Right forelimb (tissue), 1 donor: Measurements from ENCODE around the gene GATAD2A.
A peak's percentile ranks its signal among the peaks of the same experiment; 100 is the strongest.
"Not testable (repeated sequence)": the region's sequence is repeated elsewhere in the genome, so short reads cannot be mapped to it uniquely, and the experiment has no call there.

ENCODE experiments used
- DNase-seq: peaks from one replicate; pipeline ENCODE4 v3.0.0-alpha.2; 2018

Gene GATAD2A

DNA sequence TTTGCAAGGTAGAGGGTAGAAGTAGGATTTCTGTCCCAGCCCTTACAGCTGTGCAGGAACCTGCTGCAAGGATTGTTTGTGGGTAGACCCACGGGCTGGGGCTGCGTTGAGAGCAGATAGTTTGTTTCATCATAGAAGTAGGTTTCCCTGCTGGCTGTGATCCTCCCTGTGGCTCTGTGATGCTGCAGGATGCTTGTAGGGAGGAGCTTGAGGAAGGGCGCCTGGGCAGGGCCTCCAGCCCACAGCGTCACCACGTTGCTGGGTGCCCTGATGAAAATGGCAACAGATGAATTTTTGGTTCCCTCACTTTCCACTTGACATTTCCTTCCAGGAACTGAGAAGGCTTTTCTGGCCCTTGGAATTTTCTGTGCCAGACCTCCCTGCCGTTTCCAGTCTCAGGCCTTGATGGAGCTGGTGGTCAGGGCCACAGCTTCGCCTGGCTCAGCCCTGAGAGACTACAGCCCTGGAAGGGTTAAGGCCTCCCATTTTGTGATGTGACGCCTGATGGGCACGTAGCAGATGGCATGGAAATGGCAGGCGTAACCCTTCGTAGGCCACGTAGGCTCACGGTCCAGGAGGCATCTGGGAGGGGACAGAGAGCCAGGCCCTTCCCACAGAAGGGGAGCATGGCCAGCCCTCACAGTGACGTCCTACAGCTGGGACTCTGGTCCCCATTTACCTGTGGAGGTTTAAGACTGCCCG lies 42.2 kb downstream of the GATAD2A start:
- no peak for DNase-seq

DNA sequence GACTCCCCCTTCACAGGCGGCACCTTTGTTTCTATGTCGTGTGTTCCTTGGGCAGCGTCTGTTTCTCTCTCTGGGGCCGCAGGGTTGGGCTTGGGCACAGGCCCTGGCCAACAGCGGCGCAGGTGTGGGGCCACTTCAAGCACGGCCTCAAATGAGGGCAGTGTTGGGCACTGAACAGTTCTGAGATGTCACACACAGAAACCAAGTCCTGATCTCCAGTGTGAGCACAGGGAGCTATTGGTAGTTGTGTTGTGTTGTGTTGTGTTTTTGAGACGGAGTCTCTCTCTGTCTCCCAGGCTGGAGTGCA lies 42.7 kb downstream of the GATAD2A start:
- DNase-seq, result no peak

DNA sequence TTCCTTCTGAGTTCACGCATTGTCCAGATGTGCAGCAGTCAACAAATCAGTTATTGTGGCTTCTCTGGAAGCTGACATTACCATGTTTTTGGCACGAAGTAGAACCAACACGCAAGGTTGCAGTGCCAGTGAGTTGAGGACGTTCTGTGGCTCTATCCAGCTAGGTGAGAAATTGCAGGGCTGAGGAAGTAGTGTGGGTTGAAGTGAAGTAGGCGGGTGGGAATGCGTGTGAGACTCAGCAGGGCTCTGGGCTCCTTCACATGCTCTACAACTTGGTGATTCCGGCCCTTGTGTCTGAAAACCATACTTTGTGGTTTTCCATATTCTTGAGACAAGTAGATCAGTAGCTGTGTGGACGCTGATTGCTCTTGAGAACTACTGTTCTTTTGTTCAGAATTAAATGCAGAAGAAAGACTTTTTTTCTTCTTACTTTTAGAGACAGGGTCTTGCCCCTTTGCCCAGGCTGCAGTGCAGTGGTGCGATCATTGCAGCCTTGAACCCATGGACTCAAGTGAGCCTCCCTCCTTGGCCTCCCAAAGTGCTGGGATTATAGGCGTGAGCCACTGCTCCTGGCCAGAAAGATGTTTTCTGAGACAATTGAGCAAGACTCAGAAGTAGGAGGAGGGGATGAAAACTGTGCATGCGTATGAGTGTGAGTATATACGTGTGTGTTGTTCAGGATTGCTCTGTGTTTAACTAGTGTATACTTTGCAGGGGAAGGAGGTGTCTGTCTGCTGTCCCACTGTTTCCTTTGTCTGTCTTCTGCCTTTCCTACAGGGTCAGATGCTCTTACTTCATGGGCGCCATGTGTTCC lies 46.2 kb downstream of the GATAD2A start:
- DNase-seq, result no peak

DNA sequence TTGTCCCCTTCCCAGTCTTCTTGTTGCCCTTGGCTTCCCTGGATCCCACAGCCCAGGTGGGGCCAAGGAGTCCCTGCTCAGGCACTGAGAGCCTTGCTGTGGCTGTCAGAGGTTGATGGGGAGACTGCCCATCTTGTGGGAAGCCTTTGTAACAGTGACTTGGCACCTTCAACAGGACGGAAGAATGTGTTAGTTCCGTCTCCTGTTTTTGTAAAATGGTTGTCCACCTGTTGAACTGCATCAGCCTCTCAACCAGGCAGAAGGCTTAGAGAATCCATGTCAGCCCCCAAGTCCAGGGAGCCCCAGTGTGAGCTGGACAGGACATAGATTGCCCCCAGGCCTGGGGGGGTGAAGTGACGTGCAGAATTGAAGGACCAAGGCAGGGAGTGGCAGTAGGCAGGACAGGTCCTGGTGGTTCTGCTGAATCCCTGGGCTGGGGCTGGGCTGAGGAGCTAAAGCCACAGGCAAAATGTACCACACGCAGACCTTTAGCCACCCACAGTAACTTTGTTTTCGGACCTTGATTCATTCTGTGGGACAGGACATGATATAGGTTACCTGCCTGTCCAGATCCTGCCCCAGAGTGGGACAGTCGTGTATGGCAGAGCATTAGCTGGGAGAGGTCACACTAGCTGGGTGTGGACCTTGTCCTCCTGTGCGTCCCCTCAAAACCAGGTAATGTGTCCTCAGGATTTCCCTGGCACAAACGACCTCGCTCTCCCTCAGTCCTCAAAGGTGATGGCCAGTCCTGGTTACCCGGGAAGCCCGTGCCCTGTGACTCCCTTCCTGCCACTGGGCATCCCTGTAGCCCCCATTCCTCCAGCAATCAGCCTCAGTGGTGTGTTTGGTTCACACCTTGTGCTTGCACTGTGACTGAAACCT lies 47.0 kb downstream of the GATAD2A start:
- DNase-seq, result no peak

DNA sequence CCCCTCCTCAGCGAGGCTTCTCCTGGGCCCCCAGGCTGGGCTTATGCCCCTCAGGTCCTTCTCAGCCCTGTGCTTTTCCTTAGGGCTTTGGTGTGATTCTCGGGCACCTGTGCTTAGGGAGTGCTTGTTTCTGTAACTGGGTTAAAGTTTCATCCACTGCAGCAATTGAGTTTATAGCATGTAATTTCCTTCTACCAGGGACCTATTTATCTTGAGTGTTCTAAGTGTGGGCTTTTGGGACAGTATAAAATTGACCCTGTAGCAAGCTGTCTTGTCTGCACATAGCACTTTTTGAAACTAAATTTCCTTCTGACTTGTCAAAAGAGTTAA lies 47.6 kb downstream of the GATAD2A start:
- no peak for DNase-seq

DNA sequence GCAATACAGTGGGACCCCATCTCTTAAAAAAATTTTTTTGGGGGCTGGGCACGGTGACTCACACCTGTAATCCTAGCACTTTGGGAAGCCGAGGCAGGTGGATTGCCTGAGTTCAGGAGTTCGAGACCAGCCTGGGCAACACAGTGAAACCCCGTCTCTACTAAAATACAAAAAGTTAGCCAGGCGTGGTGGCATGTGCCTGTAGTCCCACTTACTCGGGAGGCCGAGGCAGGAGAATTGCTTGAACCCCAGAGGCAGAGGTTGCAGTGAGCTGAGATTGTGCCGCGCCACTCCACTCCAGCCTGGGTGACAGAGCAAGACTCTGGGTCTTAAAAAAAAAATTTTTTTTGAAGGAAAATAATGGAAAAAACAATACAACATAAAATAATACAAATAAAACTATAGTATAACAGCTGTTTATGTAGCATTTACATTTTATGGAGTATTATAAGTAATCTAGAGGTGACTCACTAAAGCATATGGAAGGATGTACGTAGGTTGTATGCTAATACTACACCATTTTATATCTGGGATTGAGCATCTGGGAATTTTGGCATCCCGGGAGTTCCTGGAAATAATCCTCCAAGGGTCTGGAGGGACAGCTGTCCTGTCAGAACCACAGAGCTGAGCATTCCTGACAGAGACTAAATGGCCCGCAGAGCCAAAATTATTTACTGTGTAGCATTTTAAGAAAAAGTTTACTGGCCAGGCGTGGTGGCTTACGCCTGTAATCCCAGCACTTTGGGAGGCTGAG lies 49.9 kb downstream of the GATAD2A start:
- not testable (repeated sequence) for DNase-seq

DNA sequence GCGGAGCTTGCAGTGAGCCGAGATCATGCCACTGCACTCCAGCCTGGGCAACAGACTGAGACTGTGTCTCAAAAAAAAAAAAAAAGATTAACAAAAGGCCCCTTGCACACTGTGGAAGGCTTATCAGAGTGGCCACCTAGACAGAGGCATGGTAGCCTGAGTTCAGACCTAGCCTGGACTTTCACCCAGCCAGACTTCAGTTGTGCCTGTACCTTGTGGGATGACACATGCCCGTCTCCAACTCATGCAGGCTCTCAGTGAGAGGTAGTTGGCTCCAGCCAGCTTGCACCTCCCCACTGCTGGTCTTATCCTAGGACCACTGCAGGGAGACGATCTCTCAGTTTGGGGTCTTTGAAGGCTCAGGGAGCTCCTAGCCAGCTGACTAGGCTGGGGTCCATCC lies 52.2 kb downstream of the GATAD2A start:
- no peak for DNase-seq

DNA sequence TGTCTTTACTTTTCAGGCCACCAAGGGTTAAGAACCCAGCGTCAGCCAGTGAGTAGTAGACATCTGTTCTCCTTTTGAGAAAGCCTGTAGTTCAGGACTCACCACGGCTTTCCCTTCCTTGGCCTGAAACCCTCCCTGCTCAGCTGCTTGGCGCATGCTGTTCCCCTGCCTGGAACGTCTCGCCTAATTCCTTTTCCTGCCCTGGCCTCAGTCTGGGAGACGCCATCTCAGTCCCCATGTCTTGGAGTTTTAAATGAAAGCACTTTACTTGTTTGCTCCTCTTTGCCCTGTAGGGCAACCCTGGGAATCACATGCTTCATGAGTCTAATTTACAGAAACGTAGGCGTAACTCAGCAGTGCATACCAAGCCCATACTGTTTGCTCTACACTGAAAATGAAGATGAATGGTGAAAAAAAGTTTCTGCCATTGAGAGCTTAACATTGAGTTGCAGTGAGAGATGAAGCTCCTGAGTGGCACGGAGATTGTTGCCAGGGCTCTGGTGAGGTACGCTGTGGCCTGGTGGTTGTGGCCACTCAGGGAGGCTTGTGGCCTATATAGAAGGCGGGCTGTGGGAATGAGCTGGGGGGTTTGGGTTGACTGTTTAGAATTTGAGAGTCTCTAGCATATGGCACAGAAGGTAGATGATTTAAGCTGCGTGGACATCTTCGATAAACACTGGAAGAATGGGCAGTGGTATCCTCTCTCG lies 52.8 kb downstream of the GATAD2A start:
- DNase-seq, result no peak

DNA sequence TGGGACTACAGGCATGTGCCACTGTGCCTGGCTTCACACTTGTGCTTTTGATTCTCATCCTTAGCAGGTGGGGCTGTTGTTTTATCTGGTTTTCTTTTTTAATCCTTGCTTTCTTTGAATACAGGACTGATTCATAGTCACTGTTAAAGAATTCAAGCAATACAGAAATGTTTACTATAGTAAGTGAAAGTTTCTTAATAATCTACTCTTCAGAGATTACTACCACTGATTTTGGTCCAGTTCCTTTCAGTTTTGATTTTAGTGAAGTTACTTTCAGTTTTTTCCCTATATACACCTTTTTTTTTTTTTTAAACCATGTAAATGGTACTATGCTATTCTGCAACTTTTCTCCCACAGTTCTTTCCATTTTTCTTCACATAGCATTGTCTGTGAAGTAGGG lies 53.6 kb downstream of the GATAD2A start:
- no peak for DNase-seq

DNA sequence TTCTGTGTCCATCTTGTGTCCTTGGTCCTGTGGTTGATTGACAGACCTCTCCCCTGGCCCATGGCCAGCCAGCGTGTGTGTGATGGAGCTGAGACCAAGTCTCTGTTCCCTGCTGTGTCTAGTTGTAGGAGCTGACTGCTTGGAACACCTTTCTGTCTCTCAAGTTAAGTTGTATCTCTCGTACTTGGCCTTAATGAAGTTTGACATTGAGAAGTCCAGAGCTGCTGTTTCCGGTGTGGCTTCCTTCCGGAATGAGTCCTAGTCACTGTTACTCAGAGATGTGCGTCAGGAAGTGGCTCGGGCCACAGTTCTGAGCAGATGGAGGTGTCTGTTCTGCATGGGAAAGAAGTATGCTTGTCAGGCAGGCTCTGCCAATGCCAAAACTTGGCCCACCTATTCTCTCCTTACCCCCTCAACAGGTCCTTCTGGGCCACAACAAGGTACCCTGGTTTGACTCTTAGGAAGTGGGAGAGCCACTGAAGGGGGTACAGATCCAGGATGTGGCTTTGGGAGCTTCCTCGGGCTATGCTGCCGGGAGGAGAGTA lies 54.3 kb downstream of the GATAD2A start:
- DNase-seq, result no peak

DNA sequence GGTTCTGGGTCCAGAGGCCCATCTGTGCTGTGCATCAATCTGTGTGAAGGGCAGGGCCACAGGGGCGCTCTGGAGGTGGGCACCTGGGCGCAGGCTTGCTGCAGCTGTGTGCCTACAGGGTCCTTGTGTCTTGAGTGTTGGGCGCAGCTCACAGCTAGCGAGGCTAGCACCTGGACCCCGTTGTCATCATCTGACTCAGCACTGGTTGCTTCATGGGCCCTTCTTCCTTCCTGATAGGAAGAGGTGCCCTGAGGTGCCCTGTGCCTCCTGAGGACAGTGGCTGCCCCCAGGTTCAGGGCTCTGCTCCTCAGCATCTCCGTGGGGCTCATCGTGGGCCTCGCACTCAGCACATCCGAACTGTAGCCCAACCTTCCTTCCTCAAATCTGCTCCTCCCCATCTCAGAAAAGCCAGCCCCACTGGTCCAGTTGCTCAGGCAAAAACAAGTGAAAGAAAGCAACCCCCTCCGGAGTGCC lies 54.8 kb downstream of the GATAD2A start:
- DNase-seq, result no peak

DNA sequence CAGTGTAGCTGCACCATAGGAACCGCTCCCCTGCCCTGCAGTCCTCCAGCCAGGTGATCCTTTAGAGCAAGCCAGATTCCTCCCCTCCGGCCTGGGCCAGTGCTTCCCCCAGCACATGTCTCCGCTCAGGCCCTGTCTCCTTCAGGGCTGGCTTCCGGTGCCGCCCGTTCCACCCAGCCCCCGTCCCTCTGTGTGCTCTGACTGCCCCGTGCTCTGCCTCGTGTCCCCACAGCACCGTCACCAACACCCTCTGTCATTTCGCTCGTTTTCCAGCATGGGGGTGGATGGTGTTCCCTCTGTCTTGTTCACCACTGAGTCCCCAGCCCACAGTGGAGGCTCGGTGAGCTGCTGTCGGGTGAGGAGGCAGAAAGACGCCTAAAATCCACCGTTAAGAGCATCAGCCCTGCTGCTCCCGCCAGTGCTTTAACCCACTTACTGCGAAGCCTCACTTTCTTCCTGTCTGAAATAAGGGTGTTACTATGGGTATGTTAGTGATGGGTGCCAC lies 55.3 kb downstream of the GATAD2A start:
- no peak for DNase-seq

DNA sequence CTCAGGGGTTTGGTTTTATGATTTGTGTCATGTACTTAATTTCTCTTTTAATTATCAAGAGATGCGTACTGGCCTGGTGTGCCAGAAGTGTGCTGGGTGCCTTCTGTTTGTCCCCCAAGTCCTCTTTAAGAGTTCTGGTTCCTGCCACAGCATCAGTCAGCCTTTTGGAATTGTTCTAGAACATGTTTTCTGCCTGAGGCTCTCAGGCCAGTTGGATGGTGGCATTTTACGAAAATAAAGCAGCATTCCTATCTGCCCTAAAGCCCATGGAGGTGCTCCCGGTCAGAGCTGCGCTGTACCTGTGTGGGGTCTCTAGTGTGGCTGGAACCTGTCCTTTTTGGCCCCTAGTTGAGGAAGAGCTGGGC lies 55.8 kb downstream of the GATAD2A start:
- no peak for DNase-seq

DNA sequence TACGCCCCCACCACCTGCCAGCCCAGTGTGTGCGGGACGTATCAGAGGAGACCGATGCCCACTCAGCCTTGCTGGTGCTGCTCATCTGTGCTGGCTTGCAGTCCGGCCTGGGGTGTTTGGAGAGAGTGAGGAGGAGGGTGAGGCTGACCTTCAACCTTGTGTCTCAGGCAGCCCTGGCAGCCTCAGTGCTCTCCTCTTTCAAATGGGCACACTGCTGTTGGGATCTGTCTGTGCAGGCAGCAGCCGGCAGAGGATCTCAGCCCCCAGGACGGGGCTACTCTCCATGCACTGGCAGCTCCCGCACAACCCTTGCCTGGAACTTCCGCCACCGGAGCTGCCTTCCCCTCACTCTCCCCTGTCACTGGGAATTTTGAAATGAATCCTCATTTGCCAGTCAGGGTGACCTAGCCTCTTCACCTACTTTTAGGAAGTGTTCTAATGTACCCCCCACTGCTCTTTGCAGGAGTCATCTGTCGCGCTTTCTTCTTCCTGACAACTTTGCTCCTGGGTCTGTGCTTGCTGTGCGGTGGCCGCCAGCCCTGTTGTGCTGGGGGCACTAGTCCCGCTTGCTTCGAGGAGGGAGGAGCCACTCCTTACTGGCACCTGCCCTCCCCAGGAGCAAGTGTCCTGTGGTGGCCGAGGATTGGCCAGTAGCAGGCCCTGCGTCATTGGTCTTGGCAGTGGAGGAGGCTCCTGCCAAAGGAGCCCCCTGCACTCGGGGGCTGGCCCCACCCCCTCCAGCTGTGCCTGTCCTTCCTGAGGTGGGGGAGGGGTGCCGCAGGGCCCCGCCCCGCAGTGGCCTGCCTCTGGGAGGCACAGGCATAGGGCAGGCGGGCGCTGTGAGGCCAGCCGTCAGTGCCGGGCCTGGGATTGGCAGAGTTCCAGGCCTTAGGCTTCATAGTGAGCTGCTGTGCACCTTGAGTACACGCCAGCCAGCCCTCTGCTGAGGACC lies 56.5 kb downstream of the GATAD2A start:
- DNase-seq, result peak; percentile 80

DNA sequence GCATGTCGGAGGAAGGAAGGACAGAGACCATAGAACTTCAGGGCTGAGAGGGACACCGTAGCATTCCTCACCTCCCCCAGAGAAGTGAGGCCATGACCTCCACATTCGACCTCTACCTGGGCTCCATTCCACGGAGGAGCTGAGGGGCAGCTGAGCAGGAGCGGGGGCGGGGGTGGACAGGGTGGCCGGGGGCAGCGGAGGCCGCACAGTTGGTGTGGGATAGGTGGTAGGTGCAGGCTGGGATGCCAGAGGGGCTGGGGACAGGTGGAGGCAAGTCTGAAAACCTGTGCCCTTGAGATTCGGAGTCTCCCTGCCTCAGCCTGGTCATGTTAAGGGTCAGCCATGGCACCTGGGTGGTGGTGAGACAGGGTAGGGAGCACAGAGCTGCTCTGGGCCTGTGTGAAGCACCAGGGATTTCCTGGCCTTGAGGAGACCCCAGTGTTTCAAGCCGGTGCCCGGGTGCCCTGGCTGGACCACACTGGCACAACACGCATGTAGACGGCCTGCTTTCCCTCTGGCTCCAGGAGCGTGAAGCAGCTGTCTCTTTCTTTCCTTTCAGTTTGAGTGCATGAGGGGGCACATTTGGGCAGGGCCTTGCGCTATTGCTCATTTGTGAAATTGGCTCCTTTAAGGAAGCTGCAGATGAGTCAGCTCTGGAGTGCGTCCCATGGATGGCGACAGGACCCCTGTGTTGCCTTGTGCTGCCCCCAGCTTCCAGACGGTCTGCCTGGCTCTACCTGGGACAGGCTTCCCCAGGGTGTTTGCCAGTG lies 58.1 kb downstream of the GATAD2A start:
- DNase-seq, result peak; percentile 60

DNA sequence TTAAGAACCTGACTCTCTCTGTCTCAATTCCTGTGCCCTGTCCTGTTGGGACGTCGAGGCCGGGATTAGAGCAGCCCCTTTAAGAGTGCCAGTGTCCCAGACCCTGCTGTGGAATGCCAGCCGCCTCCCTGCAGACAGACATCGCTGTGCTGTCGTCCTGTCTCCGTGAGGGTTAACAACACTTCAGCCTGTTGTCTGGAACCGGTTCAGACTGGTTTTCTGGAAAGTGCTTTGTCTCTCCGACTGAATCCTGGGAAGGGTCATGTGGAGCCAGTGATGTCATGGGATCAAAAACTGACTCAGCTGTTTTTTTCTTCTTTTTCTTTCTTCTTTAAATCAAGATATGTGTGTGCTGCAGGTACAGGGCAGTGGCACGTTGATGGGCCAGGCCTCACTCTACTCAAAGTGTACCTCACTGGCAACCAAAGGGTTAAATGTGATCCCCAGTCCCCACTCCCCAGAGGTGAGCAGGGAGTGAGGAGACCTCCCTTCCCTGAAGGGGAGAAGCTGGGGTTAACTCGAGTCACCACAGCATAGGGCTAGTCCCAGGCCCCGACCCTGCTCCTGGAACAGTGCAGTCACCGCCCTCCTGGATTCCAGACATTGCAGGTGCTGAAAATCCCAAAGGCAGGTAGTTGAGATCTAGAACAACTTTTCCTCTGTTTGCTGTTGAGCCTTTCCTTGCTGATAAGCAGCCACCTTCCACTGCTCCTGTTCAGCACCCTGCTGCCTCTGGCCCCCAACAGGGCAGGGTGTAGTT lies 59.0 kb downstream of the GATAD2A start:
- DNase-seq, result no peak

DNA sequence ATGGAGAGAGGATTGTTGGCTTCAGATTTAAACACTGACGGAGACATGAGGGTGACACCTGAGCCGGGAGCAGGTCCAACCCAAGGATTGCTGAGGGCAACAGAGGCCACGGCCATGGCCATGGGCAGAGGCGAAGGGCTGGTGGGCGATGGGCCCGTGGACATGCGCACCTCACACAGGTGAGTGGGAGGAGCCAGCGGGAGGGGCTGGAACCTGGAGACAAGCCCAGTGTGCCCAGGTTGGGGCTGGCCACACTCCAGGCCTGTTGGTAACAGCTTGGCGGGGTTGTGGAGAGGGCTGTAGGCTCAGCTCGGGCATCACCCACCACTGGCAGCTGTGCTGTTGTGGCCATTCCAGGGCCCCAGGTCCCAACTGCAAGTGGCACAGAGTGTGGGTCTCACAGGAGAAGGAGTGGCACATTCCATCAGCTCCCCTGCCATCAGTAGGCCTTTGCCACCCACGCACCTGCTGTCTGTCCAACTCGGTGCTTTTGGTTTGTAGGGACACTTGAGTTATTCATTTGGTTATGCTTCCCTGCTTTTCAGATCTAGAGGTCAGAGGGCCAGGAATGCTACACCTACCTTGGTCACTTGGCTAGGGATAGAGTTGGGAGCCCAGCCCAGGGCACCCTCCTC lies 60.1 kb downstream of the GATAD2A start:
- no peak for DNase-seq

DNA sequence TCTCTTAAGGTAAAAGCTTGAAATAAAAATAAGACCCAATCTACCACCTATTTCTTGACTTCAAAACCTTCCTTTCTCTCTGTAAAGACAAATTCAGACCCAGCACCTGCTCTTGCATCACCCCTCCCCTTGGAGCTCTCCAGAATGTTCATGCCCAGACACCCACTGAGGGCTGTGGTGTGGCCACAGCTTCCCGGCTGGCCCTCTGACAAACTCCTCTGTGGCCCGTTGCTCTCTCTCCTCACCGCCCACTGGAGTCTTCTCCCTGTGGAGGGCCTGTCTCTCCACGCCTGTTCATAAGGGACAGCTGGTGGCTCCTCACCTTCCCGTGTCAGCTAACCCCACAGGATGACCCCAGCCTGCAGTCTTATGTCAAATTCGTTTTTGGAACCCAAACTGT lies 60.7 kb downstream of the GATAD2A start:
- no peak for DNase-seq
